HUES64 (cell line): Measurements from ENCODE around the gene PCDHA6.
A peak's percentile ranks its signal among the peaks of the same experiment; 100 is the strongest.
"Not testable (repeated sequence)": the region's sequence is repeated elsewhere in the genome, so short reads cannot be mapped to it uniquely, and the experiment has no call there.

Experiments
- H3K27ac ChIP-seq: 2 replicates; pipeline ENCODE4 v1.7.0; 2013; ENCODE audit warnings: low read depth, low read length, inconsistent platforms
- H3K27me3 ChIP-seq: 2 replicates; pipeline ENCODE4 v1.6.1; 2013; ENCODE audit warnings: mild to moderate bottlenecking, low read length; ENCODE audit not compliant: insufficient read depth
- H3K36me3 ChIP-seq: 2 replicates; pipeline ENCODE4 v1.6.1; 2013; ENCODE audit warnings: mild to moderate bottlenecking, low read length; ENCODE audit not compliant: insufficient read depth
- H3K4me1 ChIP-seq: 2 replicates; pipeline ENCODE4 v1.6.1; 2013; ENCODE audit warnings: mild to moderate bottlenecking, low read length, moderate library complexity; ENCODE audit not compliant: insufficient read depth
- H3K4me3 ChIP-seq: 2 replicates; pipeline ENCODE4 v1.5.1; 2013; ENCODE audit warnings: mild to moderate bottlenecking, low read length, moderate library complexity
- H3K9ac ChIP-seq: 2 replicates; pipeline ENCODE4 v1.6.1; 2013; ENCODE audit warnings: mild to moderate bottlenecking, low read depth, low read length
- H3K9me3 ChIP-seq: 2 replicates; pipeline ENCODE4 v1.6.1; 2013; ENCODE audit warnings: low read depth, low read length; ENCODE audit not compliant: insufficient read depth
- WGBS: fragments of 150-250, 120-280 bp; methylation state at CpG from one replicate; pipeline ENCODE4 v1.1.7; 2013; ENCODE audit warnings: missing lambda C conversion rate; 5-methylcytosine and 5-hydroxymethylcytosine counted together

PCDHA6 gene

DNA sequence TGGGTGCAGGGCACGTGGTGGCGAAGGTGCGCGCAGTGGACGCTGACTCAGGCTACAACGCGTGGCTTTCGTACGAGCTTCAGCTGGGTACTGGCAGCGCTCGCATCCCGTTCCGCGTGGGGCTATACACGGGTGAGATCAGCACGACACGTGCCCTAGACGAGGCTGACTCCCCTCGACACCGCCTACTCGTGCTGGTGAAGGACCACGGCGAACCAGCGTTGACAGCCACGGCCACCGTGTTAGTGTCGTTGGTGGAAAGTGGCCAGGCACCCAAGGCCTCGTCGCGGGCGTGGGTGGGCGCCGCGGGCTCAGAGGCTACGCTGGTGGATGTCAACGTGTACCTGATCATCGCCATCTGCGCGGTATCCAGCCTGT lies 31.1 kb upstream of the PCDHA6 start:
- H3K9me3 ChIP-seq, result peaks cover 13% of the 10 kb centered on the region; the same call in 1 of the 2 replicates
- no peaks in the 10 kb centered on the region for H3K36me3 ChIP-seq
- no peak overlapping the region for H3K27ac ChIP-seq
- no peak overlapping the region for H3K4me3 ChIP-seq
- no peak overlapping the region for H3K9ac ChIP-seq
- WGBS, result 96% methylated on average over 39 of the region's 39 CpGs
- no peaks in the 10 kb centered on the region for H3K27me3 ChIP-seq
- H3K4me1 ChIP-seq, result no peaks in the 10 kb centered on the region

DNA sequence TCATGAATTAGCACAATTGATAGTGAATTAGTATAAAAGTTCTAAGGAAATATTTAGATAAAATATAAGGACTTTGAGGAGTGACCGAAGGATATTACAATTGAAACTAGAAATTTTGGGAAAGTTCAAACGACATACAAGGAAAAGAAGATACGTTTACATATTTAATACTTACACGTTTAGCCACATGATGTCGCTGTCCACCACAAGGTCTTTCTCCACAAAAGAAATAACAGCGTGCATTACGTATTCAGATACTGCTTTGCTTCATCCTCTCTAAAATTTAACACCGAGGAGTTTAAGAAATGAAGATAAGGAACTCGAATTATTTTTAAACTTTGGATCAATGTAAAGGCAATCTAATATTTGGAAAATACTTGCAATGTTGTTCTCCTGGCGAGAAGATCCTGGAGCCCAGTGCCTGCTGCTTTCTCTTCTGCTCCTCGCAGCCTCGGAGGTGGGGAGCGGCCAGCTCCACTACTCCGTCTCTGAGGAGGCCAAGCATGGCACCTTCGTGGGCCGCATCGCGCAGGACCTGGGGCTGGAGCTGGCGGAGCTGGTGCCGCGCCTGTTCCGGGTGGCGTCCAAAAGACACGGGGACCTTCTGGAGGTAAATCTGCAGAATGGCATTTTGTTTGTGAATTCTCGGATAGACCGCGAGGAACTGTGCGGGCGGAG lies 26.8 kb upstream of the PCDHA6 start, which contains the start of gene PCDHA3:
Gene PCDHA3, plus strand, starts transcription at position 242 of the 678 bp plus-strand sequence.
- Histone ChIP-seq H3K4me1 (no peaks in the 10 kb centered on the region), H3K27ac (no peak within 1 kb of the TSS), H3K9me3 (no peaks in the 10 kb centered on the region), H3K9ac (no peak within 1 kb of the TSS), H3K36me3 (no peaks in the 10 kb centered on the region; the same call in 1 of the 2 replicates), H3K4me3 (no peak within 1 kb of the TSS), H3K27me3 (no peaks in the 10 kb centered on the region)
- WGBS, result 92% methylated on average over 29 of the region's 29 CpGs

DNA sequence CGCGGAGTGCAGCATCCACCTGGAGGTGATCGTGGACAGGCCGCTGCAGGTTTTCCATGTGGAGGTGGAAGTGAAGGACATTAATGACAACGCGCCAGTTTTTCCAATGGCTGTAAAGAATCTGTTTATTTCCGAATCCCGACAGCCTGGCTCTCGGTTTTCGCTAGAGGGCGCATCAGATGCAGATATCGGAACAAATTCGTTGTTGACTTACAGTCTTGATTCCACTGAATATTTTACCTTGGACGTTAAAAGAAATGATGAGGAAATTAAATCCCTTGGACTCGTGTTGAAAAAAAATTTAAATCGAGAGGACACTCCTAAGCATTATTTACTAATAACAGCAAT lies 26.3 kb upstream of the PCDHA6 start:
- WGBS, result 93% methylated on average over 16 of the region's 16 CpGs

GRCh38 chr5:140802381-140802780 lies 25.4 kb upstream of the PCDHA6 start:
- 97% methylated on average over 45 of the region's 45 CpGs for WGBS
- not testable (repeated sequence) for H3K27me3 ChIP-seq, H3K9me3 ChIP-seq, H3K27ac ChIP-seq, H3K9ac ChIP-seq, H3K36me3 ChIP-seq, H3K4me1 ChIP-seq, H3K4me3 ChIP-seq

More for the DNA sequence above, 26.3 kb upstream of the PCDHA6 start:
- Histone ChIP-seq H3K27me3 (no peaks in the 10 kb centered on the region), H3K27ac (no peak overlapping the region), H3K4me1 (no peaks in the 10 kb centered on the region), H3K36me3 (no peaks in the 10 kb centered on the region; the same call in 1 of the 2 replicates), H3K9ac (no peak overlapping the region), H3K9me3 (no peaks in the 10 kb centered on the region), H3K4me3 (no peak overlapping the region)

- Histone ChIP-seq H3K4me1 (no peaks in the 10 kb centered on the region), H3K36me3 (no peaks in the 10 kb centered on the region; the same call in 1 of the 2 replicates), H3K27ac (no peak overlapping the region), H3K9me3 (no peaks in the 10 kb centered on the region), H3K4me3 (no peak overlapping the region), H3K9ac (no peak overlapping the region), H3K27me3 (no peaks in the 10 kb centered on the region)
- 96% methylated on average over 53 of the region's 53 CpGs for WGBS
Observed at GRCh38 chr5:140802781-140803271, 24.9 kb upstream of the PCDHA6 start.

DNA sequence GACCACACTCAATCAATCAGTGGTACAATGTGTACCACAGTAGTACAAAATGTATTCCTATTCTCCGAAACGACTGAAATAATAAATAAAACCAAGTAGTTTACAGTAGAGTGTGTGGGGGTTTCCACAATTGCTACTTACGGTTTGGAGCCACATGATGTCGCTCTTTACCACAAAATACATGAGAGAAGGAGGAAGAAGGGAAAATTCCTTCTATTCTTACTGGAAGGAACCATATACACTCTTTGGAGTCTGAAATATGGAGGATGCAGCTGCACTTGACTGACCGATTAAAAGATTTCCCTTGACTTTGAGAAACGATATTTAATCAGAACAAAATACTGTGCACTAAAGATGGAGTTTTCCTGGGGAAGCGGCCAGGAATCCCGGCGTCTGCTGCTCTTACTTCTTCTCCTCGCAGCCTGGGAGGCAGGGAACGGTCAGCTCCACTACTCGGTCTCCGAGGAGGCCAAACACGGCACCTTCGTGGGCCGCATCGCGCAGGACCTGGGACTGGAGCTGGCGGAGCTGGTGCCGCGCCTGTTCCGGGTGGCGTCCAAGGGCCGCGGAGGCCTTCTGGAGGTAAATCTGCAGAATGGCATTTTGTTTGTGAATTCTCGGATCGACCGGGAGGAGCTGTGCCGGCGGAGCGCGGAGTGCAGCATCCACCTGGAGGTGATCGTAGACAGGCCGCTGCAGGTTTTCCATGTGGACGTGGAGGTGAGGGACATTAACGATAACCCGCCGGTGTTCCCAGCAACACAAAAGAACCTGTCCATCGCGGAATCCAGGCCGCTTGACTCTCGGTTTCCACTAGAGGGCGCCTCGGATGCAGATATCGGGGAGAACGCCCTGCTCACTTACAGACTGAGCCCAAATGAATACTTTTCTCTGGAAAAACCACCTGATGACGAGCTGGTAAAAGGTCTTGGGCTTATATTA lies 20.7 kb upstream of the PCDHA6 start, which contains the start of gene PCDHA4:
Gene PCDHA4, plus strand, starts transcription at position 235 of the 942 bp plus-strand sequence.
- no peaks in the 10 kb centered on the region for H3K4me1 ChIP-seq
- WGBS, result 51% methylated on average over 45 of the region's 47 CpGs
- H3K4me3 ChIP-seq, result peak within 1 kb of the TSS; percentile 69
- no peaks in the 10 kb centered on the region for H3K36me3 ChIP-seq
- no peaks in the 10 kb centered on the region for H3K9me3 ChIP-seq
- no peaks in the 10 kb centered on the region for H3K27me3 ChIP-seq
- no peak within 1 kb of the TSS for H3K27ac ChIP-seq
- peak within 1 kb of the TSS; percentile 80 for H3K9ac ChIP-seq

DNA sequence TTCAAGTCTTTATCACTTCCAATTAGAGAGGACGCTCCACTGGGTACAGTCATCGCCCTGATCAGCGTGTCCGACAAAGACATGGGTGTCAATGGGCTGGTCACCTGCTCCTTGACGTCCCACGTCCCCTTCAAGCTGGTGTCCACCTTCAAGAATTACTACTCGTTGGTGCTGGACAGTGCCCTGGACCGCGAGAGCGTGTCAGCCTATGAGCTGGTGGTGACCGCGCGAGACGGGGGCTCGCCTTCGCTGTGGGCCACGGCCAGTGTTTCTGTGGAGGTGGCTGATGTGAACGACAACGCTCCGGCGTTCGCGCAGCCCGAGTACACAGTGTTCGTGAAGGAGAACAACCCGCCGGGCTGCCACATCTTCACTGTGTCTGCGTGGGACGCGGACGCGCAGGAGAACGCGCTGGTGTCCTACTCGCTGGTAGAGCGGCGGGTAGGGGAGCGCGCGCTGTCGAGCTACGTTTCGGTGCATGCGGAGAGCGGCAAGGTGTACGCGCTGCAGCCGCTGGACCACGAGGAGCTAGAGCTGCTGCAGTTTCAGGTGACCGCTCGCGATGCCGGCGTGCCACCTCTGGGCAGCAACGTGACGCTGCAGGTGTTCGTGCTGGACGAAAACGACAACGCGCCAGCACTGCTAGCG lies 19.4 kb upstream of the PCDHA6 start:
- not testable (repeated sequence) for H3K4me1 ChIP-seq, H3K4me3 ChIP-seq, H3K9ac ChIP-seq, H3K9me3 ChIP-seq, H3K27me3 ChIP-seq, H3K27ac ChIP-seq, H3K36me3 ChIP-seq
- WGBS, result 96% methylated on average over 62 of the region's 62 CpGs

DNA sequence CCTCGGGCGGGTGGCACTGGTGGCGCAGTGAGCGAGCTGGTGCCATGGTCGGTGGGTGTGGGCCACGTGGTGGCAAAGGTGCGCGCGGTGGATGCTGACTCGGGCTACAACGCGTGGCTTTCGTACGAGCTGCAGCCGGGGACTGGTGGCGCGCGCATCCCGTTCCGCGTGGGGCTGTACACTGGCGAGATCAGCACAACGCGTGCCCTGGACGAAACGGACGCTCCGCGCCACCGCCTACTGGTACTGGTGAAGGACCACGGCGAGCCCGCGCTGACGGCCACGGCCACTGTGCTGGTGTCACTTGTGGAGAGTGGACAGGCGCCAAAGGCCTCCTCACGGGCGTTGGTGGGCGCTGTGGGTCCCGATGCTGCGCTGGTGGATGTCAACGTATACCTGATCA lies 18.9 kb upstream of the PCDHA6 start:
- Histone ChIP-seq H3K27me3 (no peaks in the 10 kb centered on the region), H3K27ac (no peak overlapping the region), H3K4me1 (no peaks in the 10 kb centered on the region), H3K36me3 (no peaks in the 10 kb centered on the region), H3K9me3 (no peaks in the 10 kb centered on the region), H3K9ac (no peak overlapping the region), H3K4me3 (no peak overlapping the region)
- 96% methylated on average over 43 of the region's 43 CpGs for WGBS

DNA sequence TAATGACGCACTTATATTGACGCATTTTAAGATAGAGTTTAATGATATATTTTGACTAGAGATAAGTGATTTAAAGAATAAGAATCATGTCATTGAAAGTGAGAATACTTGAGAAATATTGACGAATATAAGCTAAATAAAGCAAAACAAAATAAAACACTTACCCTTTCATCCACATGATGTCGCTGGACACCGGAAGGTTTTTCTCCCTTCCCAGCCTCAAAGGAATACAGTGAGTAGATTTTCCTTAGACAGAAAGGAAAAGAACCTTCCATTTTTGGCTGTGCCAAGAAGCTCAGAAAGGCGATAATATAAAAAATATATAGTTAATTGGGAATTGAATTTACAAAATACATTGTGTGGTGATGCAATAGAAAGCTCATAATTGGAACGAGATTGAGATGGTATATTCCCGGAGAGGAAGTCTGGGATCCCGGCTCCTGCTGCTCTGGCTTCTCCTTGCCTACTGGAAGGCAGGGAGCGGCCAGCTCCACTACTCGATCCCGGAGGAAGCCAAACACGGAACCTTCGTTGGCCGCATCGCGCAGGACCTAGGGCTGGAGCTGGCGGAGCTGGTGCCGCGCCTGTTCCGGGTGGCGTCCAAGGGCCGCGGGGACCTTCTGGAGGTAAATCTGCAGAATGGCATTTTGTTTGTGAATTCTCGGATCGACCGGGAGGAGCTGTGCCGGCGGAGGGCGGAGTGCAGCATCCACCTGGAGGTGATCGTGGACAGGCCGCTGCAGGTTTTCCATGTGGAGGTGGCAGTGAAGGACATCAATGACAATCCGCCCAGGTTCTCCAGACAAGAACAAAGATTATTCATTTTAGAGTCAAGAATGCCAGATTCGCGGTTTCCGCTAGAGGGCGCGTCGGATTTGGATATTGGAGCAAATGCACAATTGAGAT lies 6.1 kb upstream of the PCDHA6 start, which contains the start of gene PCDHA5:
Gene PCDHA5, plus strand, starts transcription at position 239 of the 906 bp plus-strand sequence.
- no peaks in the 10 kb centered on the region for H3K36me3 ChIP-seq
- H3K27me3 ChIP-seq, result no peaks in the 10 kb centered on the region
- H3K27ac ChIP-seq, result no peak within 1 kb of the TSS
- H3K4me3 ChIP-seq, result 0 out of 2 replicates have a peak within 1 kb of the TSS, but pooled peaks have one; percentile 26
- WGBS, result 94% methylated on average over 38 of the region's 39 CpGs
- H3K9me3 ChIP-seq, result no peaks in the 10 kb centered on the region
- no peaks in the 10 kb centered on the region for H3K4me1 ChIP-seq
- no peak within 1 kb of the TSS for H3K9ac ChIP-seq

DNA sequence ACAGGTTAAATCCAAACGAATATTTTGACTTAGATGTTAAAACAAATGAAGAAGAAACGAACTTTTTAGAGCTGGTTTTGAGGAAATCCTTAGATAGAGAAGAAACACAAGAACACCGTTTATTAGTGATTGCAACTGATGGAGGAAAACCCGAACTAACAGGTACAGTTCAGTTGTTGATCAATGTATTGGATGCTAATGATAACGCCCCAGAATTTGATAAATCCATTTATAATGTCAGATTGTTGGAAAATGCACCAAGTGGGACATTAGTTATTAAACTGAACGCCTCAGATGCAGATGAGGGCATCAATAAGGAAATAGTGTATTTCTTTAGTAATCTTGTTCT lies 5.5 kb upstream of the PCDHA6 start:
- Histone ChIP-seq H3K27ac (no peak overlapping the region), H3K4me1 (no peaks in the 10 kb centered on the region), H3K9me3 (no peaks in the 10 kb centered on the region), H3K36me3 (no peaks in the 10 kb centered on the region), H3K9ac (no peak overlapping the region), H3K27me3 (no peaks in the 10 kb centered on the region), H3K4me3 (no peak overlapping the region)
- 93% methylated on average over 6 of the region's 6 CpGs for WGBS
